NCI-H2227 treated with DMSO at 0.1 percent for 48 hours (cell line): Measurements from ENCODE around the gene BDP1.
A peak's percentile ranks its signal among the peaks of the same experiment; 100 is the strongest.
"Not testable (repeated sequence)": the region's sequence is repeated elsewhere in the genome, so short reads cannot be mapped to it uniquely, and the experiment has no call there.

Experiments used
- DNase-seq: peaks from one replicate; lab custom pipeline; 2025; lab: John Stamatoyannopoulos, UW

Gene BDP1

DNA sequence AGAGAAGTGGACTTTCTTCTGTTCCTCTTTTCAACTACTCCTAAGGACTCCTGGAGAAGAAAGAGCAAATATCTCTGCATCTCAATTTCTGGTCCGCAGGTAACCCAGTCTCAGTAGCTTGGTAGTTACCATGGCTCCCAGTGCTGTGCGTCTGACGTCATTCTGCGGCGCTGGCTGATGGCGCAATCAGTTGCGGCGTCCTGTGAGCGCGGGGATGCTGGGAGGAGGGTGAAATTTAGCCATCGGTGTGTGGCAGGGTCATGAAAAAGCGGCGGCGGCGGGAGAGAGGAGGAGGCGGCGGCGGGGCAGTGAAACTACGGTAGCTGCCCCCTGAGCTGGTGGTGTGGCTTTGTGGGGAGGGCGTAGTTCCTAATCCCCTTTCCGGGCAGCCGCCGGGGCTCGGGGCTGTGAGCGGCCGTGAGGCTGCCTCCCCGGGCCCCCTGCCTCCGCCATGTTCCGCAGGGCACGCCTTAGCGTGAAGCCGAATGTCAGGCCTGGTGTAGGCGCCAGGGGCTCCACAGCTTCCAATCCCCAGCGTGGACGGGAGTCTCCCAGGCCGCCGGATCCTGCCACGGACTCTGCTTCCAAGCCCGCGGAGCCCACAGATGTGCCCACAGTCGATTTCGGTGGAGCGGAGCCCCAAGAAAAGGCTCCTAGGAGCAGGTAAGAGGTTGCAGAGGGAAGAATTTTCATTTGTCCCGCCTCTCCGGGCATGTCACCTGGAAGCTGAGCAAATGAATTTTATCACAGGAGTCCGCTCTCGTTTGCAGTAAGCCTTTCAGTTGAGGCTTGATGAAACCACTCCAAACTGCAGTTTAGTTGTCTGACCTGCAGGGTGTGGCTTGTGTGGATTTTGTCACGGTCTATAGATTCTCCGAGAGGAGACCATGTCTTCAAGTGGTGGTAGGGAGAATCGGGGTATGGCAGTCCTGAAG lies at the start of gene BDP1:
TSS of gene BDP1 (plus strand) at position 225 of the 935 bp plus-strand sequence. CDS start at position 452, 227 bp downstream.
- peak; percentile 89 for DNase-seq

GRCh38 chr5:71410088-71410487 lies 45.4 kb upstream of the BDP1 start:
- DNase-seq: not testable (repeated sequence)

- DNase-seq: not testable (repeated sequence)
These were observed 39.8 kb upstream of the BDP1 start for GRCh38 chr5:71415626-71416025.

DNA sequence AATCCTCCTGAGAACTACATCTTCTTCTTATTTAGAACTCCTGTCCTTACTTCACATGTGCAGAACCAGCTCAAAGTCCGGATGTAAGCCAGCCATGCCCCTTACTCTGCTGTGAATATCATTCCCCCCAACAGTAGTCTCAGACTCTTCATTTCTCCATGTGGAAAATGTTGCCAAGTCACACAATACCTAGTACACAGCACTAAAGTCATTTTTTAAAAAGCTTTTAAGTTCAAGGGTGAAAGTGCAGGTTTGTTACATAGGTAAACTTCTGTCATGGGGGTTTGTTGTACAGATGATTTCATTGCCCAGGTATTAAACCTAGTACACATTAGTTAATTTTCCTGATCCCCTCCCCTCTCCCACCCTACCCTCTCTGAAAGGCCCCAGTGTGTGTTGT lies 37.4 kb upstream of the BDP1 start:
- DNase-seq: not testable (repeated sequence)

DNA sequence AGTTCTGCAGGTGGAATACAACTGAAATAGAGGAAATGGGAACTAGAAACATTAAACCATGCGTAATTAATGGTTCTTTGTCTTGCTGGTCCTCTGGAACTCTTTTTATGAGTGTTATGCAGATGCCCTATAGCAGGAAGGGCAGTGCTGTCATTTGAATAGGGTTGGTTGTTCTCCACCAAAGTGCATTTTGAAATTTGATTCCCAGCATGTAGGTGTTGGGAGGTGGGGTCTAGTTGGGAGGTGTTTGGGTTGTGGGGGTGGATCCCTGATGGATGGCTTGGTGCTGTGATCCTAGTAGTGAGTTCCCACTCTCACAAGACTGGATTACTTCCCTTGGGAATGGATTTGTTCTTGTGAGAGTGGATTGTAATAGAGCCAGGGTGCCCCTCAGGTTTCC lies 34.2 kb upstream of the BDP1 start:
- not testable (repeated sequence) for DNase-seq

- DNase-seq: not testable (repeated sequence)
These were observed 31.6 kb upstream of the BDP1 start for GRCh38 chr5:71423896-71424295.

DNA sequence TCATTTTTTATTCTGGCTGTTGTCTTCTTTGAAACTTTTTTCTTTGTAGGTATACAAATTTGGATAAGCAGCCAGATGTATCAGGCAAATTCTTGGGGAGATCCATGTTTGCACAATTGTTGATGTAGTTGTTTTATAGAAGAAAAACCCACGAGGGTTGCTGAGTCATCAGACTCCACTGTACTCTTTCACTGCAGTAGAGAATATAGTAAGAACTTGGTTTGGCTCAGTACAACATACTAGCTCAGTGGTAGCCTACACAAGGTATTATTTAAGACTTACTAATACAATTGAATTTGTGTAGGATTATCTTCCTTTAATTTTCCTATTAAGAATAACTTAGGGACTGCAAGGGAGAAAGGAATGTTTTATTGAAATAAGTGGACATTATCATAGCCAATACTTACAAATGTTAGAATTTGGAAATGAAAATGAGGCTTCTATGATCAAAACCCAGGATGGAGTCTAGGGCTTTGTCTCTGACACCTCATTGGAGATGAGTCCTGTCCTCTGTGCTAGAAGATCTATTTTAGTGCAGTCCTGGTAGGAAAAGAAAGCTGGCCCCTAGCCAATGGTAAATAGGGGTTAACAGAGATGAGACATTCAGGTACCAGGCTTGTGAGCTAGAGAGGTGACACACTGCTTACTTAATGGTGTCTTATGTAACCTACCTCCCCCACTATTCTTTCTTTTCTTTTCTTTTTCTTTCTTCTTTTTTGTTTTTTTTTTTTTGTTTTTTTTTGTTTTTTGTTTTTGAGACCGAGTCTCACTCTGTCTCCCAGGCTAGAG lies 28.6 kb upstream of the BDP1 start:
- not testable (repeated sequence) for DNase-seq

- DNase-seq: not testable (repeated sequence)
These were observed 23.0 kb upstream of the BDP1 start for GRCh38 chr5:71432410-71432809.

GRCh38 chr5:71434825-71435224 lies 20.6 kb upstream of the BDP1 start:
- DNase-seq: not testable (repeated sequence)

DNA sequence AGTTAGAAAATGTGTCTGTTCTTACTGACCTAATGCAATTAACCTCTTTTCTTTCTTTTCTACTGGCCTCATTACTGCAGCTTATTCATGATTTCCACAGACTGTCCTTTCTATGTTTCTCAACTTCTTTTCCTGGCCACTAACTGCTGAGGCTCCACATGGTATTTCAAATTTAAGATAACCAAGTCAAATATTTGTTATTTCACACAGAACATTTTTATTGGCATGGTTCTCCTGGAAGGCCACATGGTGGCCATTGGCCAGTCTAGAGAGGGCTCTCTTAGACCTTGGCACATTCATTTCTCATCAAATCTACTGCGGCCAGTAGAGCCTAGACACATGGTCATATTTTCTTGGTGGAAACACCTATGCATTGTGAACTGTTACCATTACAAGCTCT lies 13.9 kb upstream of the BDP1 start:
- DNase-seq: not testable (repeated sequence)

- not testable (repeated sequence) for DNase-seq
These were observed 11.6 kb upstream of the BDP1 start for GRCh38 chr5:71443891-71444290.

DNA sequence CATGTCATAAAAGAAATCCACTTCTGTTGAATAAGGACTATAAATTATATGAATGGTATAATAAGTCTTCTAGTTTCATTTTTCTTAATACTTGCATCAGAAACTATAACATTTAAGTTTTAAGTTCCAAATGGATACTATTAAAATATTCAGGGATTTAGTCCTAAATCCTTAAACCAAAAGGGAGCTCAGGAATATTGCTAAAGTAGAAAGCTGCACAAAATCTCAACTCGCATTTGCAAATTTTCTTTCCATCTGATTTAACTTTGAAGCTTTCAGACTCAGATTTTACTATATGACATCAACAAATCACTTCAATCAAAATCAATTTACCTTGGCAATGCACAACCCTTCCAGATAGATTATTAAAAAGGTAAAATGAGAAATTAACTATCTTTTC lies 10.4 kb upstream of the BDP1 start:
- not testable (repeated sequence) for DNase-seq

DNA sequence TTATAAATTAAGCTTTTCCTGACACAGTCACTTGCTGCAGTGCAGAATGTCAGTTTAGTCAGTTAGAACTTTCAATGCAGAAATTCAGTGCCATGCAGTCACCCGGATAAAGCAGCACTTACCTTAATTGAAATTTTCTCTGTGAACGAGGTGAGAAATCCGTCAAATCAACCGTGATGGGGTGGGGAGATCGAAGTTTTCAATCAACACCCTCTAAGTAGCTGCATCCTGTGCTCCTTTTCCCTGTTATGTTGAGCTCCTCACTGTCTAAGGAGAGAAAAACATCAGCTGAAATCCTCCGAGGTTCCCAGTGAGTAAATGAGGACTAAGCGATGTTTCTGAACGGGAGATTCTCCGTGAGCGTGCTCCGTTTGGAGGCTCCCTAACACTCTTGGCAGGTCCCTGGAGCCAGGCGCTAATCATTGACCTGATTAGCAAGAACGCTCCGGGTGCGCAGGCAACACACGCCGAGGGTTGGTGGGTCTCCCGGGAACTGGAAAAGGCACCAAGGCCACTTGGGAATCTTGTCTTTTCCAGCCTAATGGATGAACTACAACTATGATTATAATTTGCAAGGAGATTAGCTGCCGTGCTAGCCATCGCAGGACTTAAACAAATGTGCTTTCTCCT lies 9.8 kb upstream of the BDP1 start:
- not testable (repeated sequence) for DNase-seq

DNA sequence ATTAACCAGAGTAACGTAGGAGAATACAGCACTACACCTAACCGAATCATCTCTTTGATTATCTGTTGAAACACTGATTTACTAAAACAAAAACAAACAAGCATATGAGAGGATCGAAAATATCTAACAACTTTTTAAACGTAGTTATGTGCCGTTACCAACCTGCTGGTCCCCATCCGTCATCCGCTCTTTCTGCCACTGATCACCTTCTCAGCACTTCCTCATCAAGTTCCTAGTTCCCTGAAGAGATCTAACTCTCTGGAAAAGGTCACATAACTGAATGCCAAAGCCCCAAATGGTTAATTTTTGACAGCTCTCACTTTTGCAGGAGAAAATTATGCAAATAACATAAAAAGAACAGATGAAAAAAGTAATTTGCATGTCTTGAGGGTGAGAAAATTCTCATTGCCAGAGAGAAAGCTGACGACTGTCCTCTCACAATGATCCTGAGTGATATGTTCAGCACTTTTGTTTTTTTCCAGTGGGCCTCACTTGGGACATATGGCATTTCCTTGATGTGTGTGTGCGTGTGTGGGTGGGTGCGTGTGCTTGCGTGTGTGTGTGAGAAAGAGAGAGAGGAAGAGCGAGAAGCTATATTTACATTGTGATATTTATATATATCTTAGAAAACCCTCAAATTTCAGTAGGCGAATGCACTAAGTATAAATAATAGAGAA lies 8.8 kb upstream of the BDP1 start:
- not testable (repeated sequence) for DNase-seq

DNA sequence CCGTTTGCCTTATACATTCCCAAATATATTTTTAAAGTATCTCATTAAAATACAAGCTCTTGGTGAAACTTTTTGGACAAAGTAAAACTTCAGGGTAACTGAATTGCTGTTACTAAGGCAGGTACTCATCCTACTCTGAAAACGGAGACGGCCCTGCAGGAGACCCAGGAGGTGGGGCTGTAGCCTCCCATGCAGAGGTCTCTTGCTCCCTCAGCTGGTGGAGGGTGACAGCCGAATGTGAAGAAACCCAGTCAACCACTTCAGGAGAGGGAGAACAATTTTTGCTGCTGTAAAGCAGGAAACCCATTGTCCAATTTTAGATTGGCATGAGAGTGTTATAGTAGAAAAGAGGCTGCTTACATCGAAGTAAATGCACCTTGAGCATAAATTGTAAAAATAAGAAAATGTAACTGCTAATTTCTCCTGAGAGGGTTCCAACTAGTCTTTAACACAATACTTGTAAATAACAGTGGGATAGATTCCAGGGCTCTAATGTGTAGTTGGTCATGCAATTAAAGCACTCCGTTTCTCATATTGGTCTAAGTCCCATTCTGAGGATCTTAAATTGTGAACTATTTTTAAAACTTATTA lies 8.1 kb upstream of the BDP1 start:
- DNase-seq: peak; percentile 31

DNA sequence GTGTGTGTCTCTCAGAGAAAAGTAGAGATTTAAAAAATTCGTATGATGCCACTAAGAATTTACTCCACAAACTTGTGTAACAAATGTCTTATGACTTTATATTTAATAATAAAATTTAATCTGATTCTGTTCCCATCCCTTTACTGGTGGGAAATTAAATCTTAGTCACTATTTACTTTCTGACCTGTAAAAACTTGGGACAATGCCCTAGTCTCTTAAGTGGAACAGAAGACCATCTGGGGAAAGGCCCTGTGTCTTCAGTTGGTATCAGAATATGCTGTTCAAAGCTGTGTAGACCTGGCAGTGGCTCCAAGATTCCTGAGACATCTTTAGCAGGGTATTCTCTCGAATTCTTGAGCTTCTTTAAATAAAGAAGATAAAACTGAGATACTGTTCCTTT lies 2.6 kb upstream of the BDP1 start:
- no peak for DNase-seq

DNA sequence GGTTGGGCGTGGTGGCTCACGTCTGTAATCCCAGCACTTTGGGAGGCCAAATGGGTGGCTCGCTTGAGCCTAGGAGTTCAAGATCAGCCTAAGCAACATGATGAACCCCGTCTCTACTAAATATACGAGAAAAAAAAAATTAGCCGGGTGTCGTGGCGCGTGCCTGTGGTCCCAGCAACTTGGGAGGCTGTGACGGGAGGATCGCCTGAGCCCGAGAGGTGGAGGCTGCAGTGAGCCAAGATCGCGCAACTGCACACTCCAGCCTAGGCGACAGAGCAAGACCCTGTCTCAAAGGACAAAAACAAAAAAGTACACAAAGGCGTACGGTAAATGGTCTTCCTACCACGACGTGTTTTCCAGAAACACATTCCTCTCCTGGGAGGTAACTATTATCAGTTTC lies 538 bp upstream of the BDP1 start:
- DNase-seq: no peak

GRCh38 chr5:71456362-71456743 lies 902 bp downstream of the BDP1 start:
- no peak for DNase-seq

DNA sequence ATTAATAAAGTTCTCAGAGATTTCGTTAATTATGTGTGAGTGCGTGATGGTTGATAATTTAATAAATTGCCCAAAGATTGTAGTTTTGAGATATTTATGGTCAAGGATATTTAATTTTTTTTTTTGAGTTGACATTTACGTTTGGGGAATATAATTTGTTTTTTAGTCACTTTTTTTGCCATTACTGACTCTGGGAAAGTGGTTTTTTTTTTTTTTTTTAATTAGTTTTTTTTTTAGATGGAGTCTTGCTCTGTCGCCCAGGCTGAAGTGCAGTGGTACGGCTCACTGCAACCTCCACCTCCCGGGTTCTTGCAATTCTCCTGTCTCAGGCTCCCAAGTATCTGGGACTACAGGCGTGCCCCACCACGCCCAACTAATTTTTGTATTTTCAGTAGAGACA lies 1.7 kb downstream of the BDP1 start:
- no peak for DNase-seq

- DNase-seq: no peak
These were observed 5.2 kb downstream of the BDP1 start for GRCh38 chr5:71460693-71461092.

DNA sequence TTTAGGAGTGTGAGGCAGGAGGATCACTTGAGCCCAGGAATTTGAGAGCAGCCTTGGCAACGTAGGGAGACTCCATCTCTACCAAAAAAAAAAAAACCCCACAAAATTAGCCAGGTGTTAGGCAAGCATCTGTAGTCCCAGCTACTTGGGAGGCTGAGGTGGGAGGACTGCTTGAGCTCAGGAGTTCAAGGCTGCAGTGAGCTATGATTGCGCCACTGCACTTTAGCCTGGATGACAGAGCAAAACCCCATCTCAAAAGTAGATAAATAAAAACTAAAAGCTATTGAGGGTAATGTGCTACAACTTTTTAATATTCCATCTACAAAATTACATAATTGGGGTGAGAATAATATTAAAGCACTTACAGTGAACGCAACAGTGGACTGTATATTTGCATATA lies 5.9 kb downstream of the BDP1 start:
- no peak for DNase-seq
